Ishikawa (cell line): ENCODE results near the gene KCNIP3.

Source experiments
- CEBPB ChIP-seq: IDR thresholded peaks from 2 replicates; pipeline ENCODE4 v1.6.1; 2012
- CREB1 ChIP-seq: IDR thresholded peaks from 2 replicates; pipeline ENCODE4 v1.6.1; 2012; ENCODE audit warnings: low read depth
- EGR1 ChIP-seq: IDR thresholded peaks from 2 replicates; pipeline ENCODE4 v1.6.1; 2012
- EP300 ChIP-seq: IDR thresholded peaks from 2 replicates; pipeline ENCODE4 v1.6.1; 2012; ENCODE audit warnings: borderline replicate concordance
- FOXM1 ChIP-seq: IDR thresholded peaks from 2 replicates; pipeline ENCODE4 v1.6.1; 2012; ENCODE audit warnings: low read depth, borderline replicate concordance
- NFIC ChIP-seq: IDR thresholded peaks from 2 replicates; pipeline ENCODE4 v1.6.1; 2012
- RAD21 ChIP-seq: IDR thresholded peaks from 2 replicates; pipeline ENCODE4 v1.6.1; 2012; ENCODE audit warnings: low read depth
- TAF1 ChIP-seq: IDR thresholded peaks from 2 replicates; pipeline ENCODE4 v1.6.1; 2012; ENCODE audit warnings: low read depth, mild to moderate bottlenecking
- TCF12 ChIP-seq: IDR thresholded peaks from 2 replicates; pipeline ENCODE4 v1.6.1; 2012; ENCODE audit warnings: low read depth
- TEAD4 ChIP-seq: IDR thresholded peaks from 2 replicates; pipeline ENCODE4 v1.6.1; 2012
- YY1 ChIP-seq: IDR thresholded peaks from 2 replicates; pipeline ENCODE4 v1.6.1; 2012; ENCODE audit warnings: low read depth
- ZBTB7A ChIP-seq: IDR thresholded peaks from 2 replicates; pipeline ENCODE4 v1.6.1; 2012; ENCODE audit warnings: low read depth
- TF ChIP-seq, protein P1 (sequence below): IDR thresholded peaks from 2 replicates; pipeline ENCODE4 v1.6.1; 2012; ENCODE audit warnings: low read depth, mild to moderate bottlenecking
- TF ChIP-seq, protein P2 (sequence below): IDR thresholded peaks from 2 replicates; pipeline ENCODE4 v1.6.1; 2012
- TF ChIP-seq, protein P3 (sequence below): IDR thresholded peaks from 2 replicates; pipeline ENCODE4 v1.6.1; 2012

The KCNIP3 gene

DNA sequence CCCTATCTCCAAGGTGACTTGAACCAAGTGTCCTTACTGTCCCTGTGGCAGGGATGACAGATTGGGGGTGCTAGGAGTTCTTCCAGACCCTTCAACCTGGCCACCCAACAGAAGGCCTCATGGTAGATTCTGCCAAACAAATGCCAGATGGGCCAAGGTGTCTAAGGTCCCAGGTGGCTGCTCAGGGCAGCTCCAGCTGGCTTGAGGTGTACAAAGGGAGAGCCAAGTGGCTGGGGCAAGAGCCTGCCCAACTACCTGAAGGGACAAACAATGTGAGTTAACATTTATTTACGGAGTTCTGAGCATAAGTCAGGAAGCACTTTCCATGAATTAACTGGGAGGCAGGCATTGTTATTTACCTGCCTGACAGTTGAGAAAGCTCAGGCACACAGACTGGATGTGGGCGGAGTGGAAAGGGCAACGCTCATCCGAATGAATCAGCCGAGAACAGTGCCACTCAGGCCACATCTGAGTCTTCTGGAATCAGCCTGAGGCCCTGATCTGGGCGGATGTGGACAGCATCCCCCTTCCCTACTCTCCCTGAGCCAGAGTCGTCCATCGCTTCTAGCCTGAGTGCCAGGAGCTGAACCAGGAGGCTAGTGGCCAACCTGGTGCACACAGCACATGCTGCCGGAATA, 4.4 kb upstream of the KCNIP3 start:
- no peak for TF ChIP-seq CEBPB

DNA sequence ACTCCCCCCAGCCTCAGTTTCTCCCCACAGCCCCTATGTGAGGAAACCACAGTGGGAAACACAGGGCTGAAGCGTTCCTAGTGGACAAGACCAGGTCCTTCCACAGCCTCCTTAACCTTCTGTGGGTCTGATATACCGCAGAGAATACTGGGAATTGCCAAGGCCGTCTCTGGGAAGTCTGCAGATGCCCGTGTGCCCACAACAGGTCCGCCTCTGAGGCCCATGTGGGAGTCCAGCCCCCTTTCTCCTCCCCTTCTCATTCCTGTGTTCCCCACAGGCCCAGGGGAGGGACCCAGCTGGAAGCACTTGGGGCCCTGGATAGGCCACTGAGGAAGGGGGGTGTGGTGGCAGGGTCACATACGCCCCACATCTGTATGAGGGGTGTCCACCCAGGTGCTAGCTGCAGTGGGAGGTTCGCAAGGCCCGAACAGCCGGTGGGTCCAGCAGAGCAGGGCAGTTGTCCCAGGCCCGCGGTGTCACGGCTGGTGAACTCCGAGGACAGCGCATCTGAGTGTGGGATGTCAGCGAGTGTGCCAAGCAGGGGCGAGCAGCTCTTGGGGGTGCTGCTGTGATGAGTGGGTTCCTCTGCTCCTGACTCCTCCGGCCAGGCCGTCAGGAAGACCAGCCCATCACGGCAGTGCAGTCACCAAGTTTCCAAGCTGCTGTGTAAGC, 2.4 kb upstream of the KCNIP3 start:
- TF ChIP-seq FOXM1 (no peak), CREB1 (no peak), TCF12 (no peak), ZBTB7A (no peak), TAF1 (no peak)

DNA sequence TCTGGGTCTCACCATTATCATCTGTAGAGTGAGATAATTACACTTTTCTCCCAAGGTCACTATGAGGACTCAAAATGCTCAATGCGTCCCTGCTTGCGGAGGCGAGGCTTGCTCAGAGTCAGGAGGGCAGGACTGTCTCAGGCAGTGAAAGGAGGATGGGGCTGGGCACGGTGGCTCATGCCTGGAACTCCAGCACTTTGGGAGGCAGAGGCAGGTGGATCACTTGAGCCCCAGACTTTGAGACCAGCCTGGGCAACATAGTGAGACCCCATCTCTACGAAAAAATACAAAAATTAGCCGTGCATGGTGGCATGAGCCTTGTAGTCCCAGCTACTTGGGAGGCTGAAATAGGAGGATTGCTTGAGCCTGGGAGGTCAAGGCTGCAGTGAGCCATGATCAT, 1.8 kb upstream of the KCNIP3 start:
- TF ChIP-seq, protein P1, sequence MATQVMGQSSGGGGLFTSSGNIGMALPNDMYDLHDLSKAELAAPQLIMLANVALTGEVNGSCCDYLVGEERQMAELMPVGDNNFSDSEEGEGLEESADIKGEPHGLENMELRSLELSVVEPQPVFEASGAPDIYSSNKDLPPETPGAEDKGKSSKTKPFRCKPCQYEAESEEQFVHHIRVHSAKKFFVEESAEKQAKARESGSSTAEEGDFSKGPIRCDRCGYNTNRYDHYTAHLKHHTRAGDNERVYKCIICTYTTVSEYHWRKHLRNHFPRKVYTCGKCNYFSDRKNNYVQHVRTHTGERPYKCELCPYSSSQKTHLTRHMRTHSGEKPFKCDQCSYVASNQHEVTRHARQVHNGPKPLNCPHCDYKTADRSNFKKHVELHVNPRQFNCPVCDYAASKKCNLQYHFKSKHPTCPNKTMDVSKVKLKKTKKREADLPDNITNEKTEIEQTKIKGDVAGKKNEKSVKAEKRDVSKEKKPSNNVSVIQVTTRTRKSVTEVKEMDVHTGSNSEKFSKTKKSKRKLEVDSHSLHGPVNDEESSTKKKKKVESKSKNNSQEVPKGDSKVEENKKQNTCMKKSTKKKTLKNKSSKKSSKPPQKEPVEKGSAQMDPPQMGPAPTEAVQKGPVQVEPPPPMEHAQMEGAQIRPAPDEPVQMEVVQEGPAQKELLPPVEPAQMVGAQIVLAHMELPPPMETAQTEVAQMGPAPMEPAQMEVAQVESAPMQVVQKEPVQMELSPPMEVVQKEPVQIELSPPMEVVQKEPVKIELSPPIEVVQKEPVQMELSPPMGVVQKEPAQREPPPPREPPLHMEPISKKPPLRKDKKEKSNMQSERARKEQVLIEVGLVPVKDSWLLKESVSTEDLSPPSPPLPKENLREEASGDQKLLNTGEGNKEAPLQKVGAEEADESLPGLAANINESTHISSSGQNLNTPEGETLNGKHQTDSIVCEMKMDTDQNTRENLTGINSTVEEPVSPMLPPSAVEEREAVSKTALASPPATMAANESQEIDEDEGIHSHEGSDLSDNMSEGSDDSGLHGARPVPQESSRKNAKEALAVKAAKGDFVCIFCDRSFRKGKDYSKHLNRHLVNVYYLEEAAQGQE: no peak
- TF ChIP-seq YY1: no peak
- TF ChIP-seq EP300: no peak
- TF ChIP-seq, protein P2, sequence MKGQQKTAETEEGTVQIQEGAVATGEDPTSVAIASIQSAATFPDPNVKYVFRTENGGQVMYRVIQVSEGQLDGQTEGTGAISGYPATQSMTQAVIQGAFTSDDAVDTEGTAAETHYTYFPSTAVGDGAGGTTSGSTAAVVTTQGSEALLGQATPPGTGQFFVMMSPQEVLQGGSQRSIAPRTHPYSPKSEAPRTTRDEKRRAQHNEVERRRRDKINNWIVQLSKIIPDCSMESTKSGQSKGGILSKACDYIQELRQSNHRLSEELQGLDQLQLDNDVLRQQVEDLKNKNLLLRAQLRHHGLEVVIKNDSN: no peak

DNA sequence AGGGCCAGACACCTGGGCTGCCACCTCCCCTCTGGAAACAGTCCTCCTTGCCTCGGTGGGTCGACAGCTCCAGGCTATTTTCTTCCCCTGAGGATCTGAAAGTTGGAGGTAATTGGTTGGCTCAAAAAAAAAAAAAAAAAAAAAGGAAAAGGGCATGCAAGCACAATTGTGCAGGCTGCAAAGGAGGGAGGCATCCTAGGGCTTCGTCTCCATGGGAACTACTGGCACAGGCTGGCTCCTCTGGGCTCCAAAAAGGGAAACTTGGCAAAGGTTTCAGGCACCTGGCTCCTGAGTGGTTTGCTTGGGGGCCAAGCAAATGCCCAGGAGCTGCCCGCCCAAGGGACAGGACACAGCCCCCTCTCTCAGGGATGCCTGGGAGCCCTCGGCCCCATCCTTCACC, 1.1 kb upstream of the KCNIP3 start:
- no peak for TF ChIP-seq YY1
- TF ChIP-seq, protein P2: no peak
- TF ChIP-seq RAD21: no peak
- TF ChIP-seq TAF1: no peak
- TF ChIP-seq, protein P3, sequence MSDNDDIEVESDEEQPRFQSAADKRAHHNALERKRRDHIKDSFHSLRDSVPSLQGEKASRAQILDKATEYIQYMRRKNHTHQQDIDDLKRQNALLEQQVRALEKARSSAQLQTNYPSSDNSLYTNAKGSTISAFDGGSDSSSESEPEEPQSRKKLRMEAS: no peak
- TF ChIP-seq CEBPB: no peak

DNA sequence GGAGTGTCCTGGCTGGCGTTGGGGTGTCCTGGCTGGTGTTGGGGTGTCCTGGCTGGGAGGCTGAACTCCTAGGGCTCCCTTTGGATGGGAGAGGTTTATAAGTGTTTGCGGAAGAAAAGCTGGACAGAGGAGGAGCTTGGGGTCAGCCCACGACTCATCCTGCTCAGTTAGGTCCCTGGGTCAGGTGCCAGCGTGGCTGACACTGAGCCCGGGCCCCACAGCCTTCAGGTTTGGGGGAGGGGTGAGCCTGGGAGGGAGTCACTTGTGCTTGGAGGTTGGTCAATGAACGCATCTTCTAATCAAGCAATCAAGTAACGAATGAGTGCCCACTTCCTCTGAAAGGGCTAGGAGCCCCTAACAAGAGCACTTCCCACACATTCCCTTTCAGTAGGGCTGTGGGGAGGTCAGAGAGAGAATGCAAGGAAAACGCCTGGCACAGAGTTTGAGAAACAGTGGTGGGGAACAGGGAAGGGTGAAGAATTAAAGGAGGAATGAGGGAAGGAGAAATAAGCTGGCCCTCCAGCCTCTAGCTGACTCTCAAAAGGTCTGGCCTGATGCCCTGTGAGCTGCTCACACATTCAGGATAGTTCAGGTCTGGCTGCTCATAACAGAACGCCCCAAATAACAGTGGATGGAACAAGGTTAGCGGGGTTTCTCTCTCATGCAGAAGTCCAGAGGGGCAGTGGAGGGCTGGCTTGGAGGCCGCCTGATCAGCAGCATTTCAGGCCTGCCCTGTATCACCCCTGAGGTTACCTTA, 670 bp downstream of the KCNIP3 start:
- TF ChIP-seq, protein P2: no peak
- no peak for TF ChIP-seq TAF1
- TF ChIP-seq CEBPB: no peak
- TF ChIP-seq CREB1: no peak
- TF ChIP-seq EP300: no peak
- TF ChIP-seq EGR1: no peak
- no peak for TF ChIP-seq ZBTB7A

DNA sequence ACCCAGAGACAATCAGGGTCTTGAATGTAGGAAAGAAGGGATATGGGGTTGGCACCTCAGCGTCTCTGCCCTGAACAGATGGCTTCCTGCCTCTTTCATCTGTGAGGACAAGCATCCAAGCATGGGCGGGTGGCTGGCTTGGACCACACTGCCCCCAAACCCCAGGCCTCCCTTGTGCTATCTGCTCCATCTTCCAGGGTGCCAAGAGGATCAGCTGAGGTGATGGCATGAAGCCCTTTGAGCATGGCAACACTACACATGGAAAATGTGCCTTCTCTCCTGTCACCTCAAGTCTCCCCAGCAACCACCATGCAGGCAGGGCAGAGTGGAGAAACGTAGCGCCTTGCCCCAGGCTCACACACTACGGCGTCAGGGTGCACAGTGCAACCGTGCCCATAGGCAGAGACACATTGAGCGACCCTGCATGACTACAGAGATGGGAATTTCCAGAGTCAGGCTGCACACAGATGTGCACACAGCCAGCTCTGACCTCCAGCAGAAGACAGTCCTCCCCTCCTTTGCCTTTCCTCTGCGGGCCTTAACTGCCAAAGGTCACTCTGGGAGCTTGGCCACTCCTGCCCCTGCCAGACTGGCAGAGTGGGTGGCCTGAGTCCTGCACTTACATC, 1.5 kb downstream of the KCNIP3 start:
- TF ChIP-seq EP300 (no peak), TAF1 (no peak), NFIC (no peak), CREB1 (no peak), TEAD4 (no peak), CEBPB (no peak), RAD21 (no peak), FOXM1 (no peak), EGR1 (no peak), TCF12 (no peak), ZBTB7A (no peak), YY1 (no peak)
- TF ChIP-seq, protein P1: no peak
- TF ChIP-seq, protein P3: no peak
- TF ChIP-seq, protein P2: no peak
